Measurements from ENCODE around the gene MCTP1.

DNA sequence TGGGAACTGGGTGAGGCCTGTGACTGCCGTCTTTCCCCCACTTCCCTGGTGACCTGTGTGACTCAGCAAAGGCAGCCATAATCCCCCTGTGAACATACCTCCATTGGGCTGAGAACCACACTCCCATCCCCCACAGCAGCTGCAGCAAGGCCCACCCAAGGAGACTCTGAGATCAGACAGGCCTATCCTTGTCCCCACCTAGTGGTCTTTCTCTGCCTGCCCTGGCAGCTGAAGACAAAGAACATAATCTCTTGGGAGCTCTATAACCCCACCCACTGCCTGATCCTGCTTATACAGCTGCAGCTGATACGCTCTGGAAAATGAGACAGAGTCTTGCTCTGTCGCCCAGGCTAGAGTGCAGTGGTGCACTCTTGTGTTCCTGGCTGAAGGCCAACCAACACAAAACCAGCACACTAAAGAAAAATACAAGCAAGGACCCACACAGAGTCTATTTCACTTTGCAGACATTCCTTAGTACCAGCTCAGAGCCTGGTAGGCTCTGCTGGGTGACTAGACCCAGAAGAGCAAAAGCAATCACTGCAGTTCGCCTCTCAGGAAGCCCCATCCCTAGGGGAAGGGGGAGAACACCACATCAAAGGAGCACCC lies 106.7 kb downstream of the MCTP1 start:
- TF ChIP-seq NR2C2 (CRISPR knock-in tag; IDR thresholded peaks at IDR 0.05) (no peak), NR2C2 (tag; IDR thresholded peaks at IDR 0.05) (no peak), ZNF551 (CRISPR knock-in tag; IDR thresholded peaks at IDR 0.05) (no peak), POLR2AphosphoS5 (IDR thresholded peaks at IDR 0.05; ENCODE audit: control insufficient read depth, insufficient read depth, low read depth, low read length) (no peak), ZZZ3 (IDR thresholded peaks at IDR 0.05) (no peak), CEBPB (tag; IDR thresholded peaks at IDR 0.05) (no peak), ATF2 (CRISPR knock-in tag; IDR thresholded peaks at IDR 0.05) (no peak), SMC3 (conservative IDR thresholded peaks at IDR 0.05; ENCODE audit: insufficient read depth, low read depth, low read length) (no peak)
- TF ChIP-seq, protein P1, sequence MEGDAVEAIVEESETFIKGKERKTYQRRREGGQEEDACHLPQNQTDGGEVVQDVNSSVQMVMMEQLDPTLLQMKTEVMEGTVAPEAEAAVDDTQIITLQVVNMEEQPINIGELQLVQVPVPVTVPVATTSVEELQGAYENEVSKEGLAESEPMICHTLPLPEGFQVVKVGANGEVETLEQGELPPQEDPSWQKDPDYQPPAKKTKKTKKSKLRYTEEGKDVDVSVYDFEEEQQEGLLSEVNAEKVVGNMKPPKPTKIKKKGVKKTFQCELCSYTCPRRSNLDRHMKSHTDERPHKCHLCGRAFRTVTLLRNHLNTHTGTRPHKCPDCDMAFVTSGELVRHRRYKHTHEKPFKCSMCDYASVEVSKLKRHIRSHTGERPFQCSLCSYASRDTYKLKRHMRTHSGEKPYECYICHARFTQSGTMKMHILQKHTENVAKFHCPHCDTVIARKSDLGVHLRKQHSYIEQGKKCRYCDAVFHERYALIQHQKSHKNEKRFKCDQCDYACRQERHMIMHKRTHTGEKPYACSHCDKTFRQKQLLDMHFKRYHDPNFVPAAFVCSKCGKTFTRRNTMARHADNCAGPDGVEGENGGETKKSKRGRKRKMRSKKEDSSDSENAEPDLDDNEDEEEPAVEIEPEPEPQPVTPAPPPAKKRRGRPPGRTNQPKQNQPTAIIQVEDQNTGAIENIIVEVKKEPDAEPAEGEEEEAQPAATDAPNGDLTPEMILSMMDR (IDR thresholded peaks at IDR 0.05 in 2 of 3, conservative IDR thresholded peaks at IDR 0.05 in 1 of 3; ENCODE audit: insufficient read depth in 2 of 3, low read depth in 1 of 3, low read length in 3 of 3): peak; percentile 24 to 45 (median 34); a peak in 4 of 6 replicates
- TF ChIP-seq, protein P2, sequence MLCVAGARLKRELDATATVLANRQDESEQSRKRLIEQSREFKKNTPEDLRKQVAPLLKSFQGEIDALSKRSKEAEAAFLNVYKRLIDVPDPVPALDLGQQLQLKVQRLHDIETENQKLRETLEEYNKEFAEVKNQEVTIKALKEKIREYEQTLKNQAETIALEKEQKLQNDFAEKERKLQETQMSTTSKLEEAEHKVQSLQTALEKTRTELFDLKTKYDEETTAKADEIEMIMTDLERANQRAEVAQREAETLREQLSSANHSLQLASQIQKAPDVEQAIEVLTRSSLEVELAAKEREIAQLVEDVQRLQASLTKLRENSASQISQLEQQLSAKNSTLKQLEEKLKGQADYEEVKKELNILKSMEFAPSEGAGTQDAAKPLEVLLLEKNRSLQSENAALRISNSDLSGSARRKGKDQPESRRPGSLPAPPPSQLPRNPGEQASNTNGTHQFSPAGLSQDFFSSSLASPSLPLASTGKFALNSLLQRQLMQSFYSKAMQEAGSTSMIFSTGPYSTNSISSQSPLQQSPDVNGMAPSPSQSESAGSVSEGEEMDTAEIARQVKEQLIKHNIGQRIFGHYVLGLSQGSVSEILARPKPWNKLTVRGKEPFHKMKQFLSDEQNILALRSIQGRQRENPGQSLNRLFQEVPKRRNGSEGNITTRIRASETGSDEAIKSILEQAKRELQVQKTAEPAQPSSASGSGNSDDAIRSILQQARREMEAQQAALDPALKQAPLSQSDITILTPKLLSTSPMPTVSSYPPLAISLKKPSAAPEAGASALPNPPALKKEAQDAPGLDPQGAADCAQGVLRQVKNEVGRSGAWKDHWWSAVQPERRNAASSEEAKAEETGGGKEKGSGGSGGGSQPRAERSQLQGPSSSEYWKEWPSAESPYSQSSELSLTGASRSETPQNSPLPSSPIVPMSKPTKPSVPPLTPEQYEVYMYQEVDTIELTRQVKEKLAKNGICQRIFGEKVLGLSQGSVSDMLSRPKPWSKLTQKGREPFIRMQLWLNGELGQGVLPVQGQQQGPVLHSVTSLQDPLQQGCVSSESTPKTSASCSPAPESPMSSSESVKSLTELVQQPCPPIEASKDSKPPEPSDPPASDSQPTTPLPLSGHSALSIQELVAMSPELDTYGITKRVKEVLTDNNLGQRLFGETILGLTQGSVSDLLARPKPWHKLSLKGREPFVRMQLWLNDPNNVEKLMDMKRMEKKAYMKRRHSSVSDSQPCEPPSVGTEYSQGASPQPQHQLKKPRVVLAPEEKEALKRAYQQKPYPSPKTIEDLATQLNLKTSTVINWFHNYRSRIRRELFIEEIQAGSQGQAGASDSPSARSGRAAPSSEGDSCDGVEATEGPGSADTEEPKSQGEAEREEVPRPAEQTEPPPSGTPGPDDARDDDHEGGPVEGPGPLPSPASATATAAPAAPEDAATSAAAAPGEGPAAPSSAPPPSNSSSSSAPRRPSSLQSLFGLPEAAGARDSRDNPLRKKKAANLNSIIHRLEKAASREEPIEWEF (CRISPR knock-in tag; IDR thresholded peaks at IDR 0.05): no peak
